ENCODE results near the gene FMNL3.

DNA sequence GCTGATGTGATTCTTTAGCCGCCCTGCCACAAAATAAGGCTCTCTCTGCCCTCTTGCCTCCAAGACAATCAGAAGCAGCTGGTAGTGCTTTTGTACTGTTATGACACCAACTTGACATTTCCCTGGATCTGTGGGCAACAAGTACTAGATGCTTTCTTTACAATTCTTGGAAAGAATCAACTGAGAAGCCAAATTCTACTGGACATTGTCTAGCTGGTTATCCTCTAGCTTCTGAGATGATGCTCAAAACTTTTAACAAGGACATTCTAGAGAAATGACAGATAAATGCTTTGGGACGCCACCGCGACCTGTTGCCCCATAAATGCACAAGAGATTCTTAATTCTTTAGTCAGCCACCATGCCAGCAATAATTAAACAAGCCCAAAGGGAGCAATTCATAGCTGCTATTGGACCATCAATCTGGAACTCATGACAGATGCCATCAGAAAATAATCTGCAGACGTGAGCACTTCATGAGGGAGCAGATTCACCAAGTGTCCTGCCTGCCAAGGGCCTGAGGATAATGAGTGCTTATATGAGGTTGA, 22.8 kb downstream of the FMNL3 start:
- TF ChIP-seq, protein P1, sequence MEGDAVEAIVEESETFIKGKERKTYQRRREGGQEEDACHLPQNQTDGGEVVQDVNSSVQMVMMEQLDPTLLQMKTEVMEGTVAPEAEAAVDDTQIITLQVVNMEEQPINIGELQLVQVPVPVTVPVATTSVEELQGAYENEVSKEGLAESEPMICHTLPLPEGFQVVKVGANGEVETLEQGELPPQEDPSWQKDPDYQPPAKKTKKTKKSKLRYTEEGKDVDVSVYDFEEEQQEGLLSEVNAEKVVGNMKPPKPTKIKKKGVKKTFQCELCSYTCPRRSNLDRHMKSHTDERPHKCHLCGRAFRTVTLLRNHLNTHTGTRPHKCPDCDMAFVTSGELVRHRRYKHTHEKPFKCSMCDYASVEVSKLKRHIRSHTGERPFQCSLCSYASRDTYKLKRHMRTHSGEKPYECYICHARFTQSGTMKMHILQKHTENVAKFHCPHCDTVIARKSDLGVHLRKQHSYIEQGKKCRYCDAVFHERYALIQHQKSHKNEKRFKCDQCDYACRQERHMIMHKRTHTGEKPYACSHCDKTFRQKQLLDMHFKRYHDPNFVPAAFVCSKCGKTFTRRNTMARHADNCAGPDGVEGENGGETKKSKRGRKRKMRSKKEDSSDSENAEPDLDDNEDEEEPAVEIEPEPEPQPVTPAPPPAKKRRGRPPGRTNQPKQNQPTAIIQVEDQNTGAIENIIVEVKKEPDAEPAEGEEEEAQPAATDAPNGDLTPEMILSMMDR (IDR thresholded peaks at IDR 0.05), result no peak
- no peak for TF ChIP-seq POLR2A (IDR thresholded peaks at IDR 0.05)

Data from right lobe of liver (tissue), 4 donors.